ENCODE results near the gene GDPD3.

GDPD3 gene

GRCh38 chr16:30112197-30113030 lies 923 bp downstream of the GDPD3 start:
- H3K9ac ChIP-seq (ENCODE audit: low read length), result peak overlapping the region; percentile 39
- no peaks in the 10 kb centered on the region for H3K27me3 ChIP-seq (replicated peaks; ENCODE audit: control insufficient read depth, insufficient read depth, low read length)
- H3K4me1 ChIP-seq (ENCODE audit: control insufficient read depth, insufficient read depth, low read length), result peaks cover 14% of the 10 kb centered on the region
- DNase-seq (ENCODE audit: low read depth), result peak; percentile 53
- no peak overlapping the region for H3K4me3 ChIP-seq (ENCODE audit: low read length)
- H3K36me3 ChIP-seq (ENCODE audit: control insufficient read depth, insufficient read depth, low read length, severe bottlenecking), result peaks cover 34% of the 10 kb centered on the region
- H3K9me3 ChIP-seq (ENCODE audit: control insufficient read depth, low read length), result no peaks in the 10 kb centered on the region

GRCh38 chr16:30110661-30111060 lies 2.7 kb downstream of the GDPD3 start:
- no peak for DNase-seq (ENCODE audit: low read depth)
- Histone ChIP-seq H3K4me3 (ENCODE audit: low read length) (no peak overlapping the region), H3K4me1 (ENCODE audit: control insufficient read depth, insufficient read depth, low read length) (peaks cover 14% of the 10 kb centered on the region), H3K9ac (ENCODE audit: low read length) (no peak overlapping the region), H3K27me3 (replicated peaks; ENCODE audit: control insufficient read depth, insufficient read depth, low read length) (no peaks in the 10 kb centered on the region), H3K9me3 (ENCODE audit: control insufficient read depth, low read length) (no peaks in the 10 kb centered on the region), H3K36me3 (ENCODE audit: control insufficient read depth, insufficient read depth, low read length, severe bottlenecking) (peaks cover 29% of the 10 kb centered on the region)

GRCh38 chr16:30108059-30108850 lies 5.1 kb downstream of the GDPD3 start:
- H3K36me3 ChIP-seq (ENCODE audit: control insufficient read depth, insufficient read depth, low read length, severe bottlenecking), result peaks cover 36% of the 10 kb centered on the region

GRCh38 chr16:30104492-30104891 lies 8.8 kb downstream of the GDPD3 start:
- peaks cover 27% of the 10 kb centered on the region for H3K36me3 ChIP-seq (ENCODE audit: control insufficient read depth, insufficient read depth, low read length, severe bottlenecking)
- H3K9ac ChIP-seq (ENCODE audit: low read length), result no peak overlapping the region
- no peaks in the 10 kb centered on the region for H3K27me3 ChIP-seq (replicated peaks; ENCODE audit: control insufficient read depth, insufficient read depth, low read length)
- H3K4me3 ChIP-seq (ENCODE audit: low read length), result no peak overlapping the region
- H3K9me3 ChIP-seq (ENCODE audit: control insufficient read depth, low read length), result no peaks in the 10 kb centered on the region
- DNase-seq (ENCODE audit: low read depth), result no peak
- H3K4me1 ChIP-seq (ENCODE audit: control insufficient read depth, insufficient read depth, low read length), result no peaks in the 10 kb centered on the region

More at GRCh38 chr16:30108059-30108850, 5.1 kb downstream of the GDPD3 start:
- no peak for DNase-seq (ENCODE audit: low read depth)
- Histone ChIP-seq H3K4me1 (ENCODE audit: control insufficient read depth, insufficient read depth, low read length) (peaks cover 4% of the 10 kb centered on the region), H3K4me3 (ENCODE audit: low read length) (no peak overlapping the region), H3K9me3 (ENCODE audit: control insufficient read depth, low read length) (no peaks in the 10 kb centered on the region), H3K27me3 (replicated peaks; ENCODE audit: control insufficient read depth, insufficient read depth, low read length) (no peaks in the 10 kb centered on the region), H3K9ac (ENCODE audit: low read length) (no peak overlapping the region)

- peaks cover 27% of the 10 kb centered on the region for H3K36me3 ChIP-seq (ENCODE audit: control insufficient read depth, insufficient read depth, low read length, severe bottlenecking)
- H3K9ac ChIP-seq (ENCODE audit: low read length), result no peak overlapping the region
- no peak for DNase-seq (ENCODE audit: low read depth)
- H3K27me3 ChIP-seq (replicated peaks; ENCODE audit: control insufficient read depth, insufficient read depth, low read length), result no peaks in the 10 kb centered on the region
- no peaks in the 10 kb centered on the region for H3K9me3 ChIP-seq (ENCODE audit: control insufficient read depth, low read length)
- no peak overlapping the region for H3K4me3 ChIP-seq (ENCODE audit: low read length)
- no peaks in the 10 kb centered on the region for H3K4me1 ChIP-seq (ENCODE audit: control insufficient read depth, insufficient read depth, low read length)
These were observed 9.2 kb downstream of the GDPD3 start for GRCh38 chr16:30104090-30104489.

GRCh38 chr16:30096862-30097563 lies 16.3 kb downstream of the GDPD3 start:
- Histone ChIP-seq H3K4me3 (ENCODE audit: low read length) (peak overlapping the region; percentile 81), H3K9me3 (ENCODE audit: control insufficient read depth, low read length) (peaks cover 3% of the 10 kb centered on the region), H3K4me1 (ENCODE audit: control insufficient read depth, insufficient read depth, low read length) (peaks cover 25% of the 10 kb centered on the region), H3K36me3 (ENCODE audit: control insufficient read depth, insufficient read depth, low read length, severe bottlenecking) (peaks cover 13% of the 10 kb centered on the region), H3K9ac (ENCODE audit: low read length) (peak overlapping the region; percentile 90), H3K27me3 (replicated peaks; ENCODE audit: control insufficient read depth, insufficient read depth, low read length) (no peaks in the 10 kb centered on the region)
- no peak for DNase-seq (ENCODE audit: low read depth)

GRCh38 chr16:30096105-30096861 lies 17.1 kb downstream of the GDPD3 start, which contains the start of gene YPEL3:
YPEL3 (minus strand) TSS chr16:30096213; CDS start chr16:30095482, 731 bp downstream.
- peaks cover 3% of the 10 kb centered on the region for H3K9me3 ChIP-seq (ENCODE audit: control insufficient read depth, low read length)
- peak within 1 kb of the TSS; percentile 90 for H3K9ac ChIP-seq (ENCODE audit: low read length)
- peak within 1 kb of the TSS; percentile 83 for H3K4me3 ChIP-seq (ENCODE audit: low read length)
- no peaks in the 10 kb centered on the region for H3K27me3 ChIP-seq (replicated peaks; ENCODE audit: control insufficient read depth, insufficient read depth, low read length)
- peak; percentile 95 for DNase-seq (ENCODE audit: low read depth)
- H3K36me3 ChIP-seq (ENCODE audit: control insufficient read depth, insufficient read depth, low read length, severe bottlenecking), result peaks cover 13% of the 10 kb centered on the region
- H3K4me1 ChIP-seq (ENCODE audit: control insufficient read depth, insufficient read depth, low read length), result peaks cover 29% of the 10 kb centered on the region

GRCh38 chr16:30095166-30096078 lies 17.9 kb downstream of the GDPD3 start:
- Histone ChIP-seq H3K4me3 (ENCODE audit: low read length) (peak overlapping the region; percentile 83), H3K9me3 (ENCODE audit: control insufficient read depth, low read length) (peaks cover 3% of the 10 kb centered on the region), H3K27me3 (replicated peaks; ENCODE audit: control insufficient read depth, insufficient read depth, low read length) (no peaks in the 10 kb centered on the region), H3K4me1 (ENCODE audit: control insufficient read depth, insufficient read depth, low read length) (peaks cover 38% of the 10 kb centered on the region), H3K36me3 (ENCODE audit: control insufficient read depth, insufficient read depth, low read length, severe bottlenecking) (peaks cover 13% of the 10 kb centered on the region), H3K9ac (ENCODE audit: low read length) (peak overlapping the region; percentile 87)
- no peak for DNase-seq (ENCODE audit: low read depth)

- H3K4me3 ChIP-seq (ENCODE audit: low read length), result peak overlapping the region; percentile 83
- H3K4me1 ChIP-seq (ENCODE audit: control insufficient read depth, insufficient read depth, low read length), result peaks cover 44% of the 10 kb centered on the region
- no peak for DNase-seq (ENCODE audit: low read depth)
- H3K27me3 ChIP-seq (replicated peaks; ENCODE audit: control insufficient read depth, insufficient read depth, low read length), result no peaks in the 10 kb centered on the region
- H3K9ac ChIP-seq (ENCODE audit: low read length), result peak overlapping the region; percentile 87
- peaks cover 13% of the 10 kb centered on the region for H3K36me3 ChIP-seq (ENCODE audit: control insufficient read depth, insufficient read depth, low read length, severe bottlenecking)
- H3K9me3 ChIP-seq (ENCODE audit: control insufficient read depth, low read length), result peaks cover 3% of the 10 kb centered on the region
These were observed 18.7 kb downstream of the GDPD3 start for GRCh38 chr16:30094541-30095165.

All from adipocyte (in vitro differentiated cells).